Mucosa of descending colon (tissue), 3 donors: ENCODE results near the gene SGCD. TPM values are rescaled to one million over a fixed set of nuclear protein-coding genes. Genes with fewer than 3 reads are reported as not detected.

Experiments
- ATAC-seq: fragments of 200-7000 bp; cut with Tn5 transposase; one replicate; pipeline ENCODE4 v1.9.1; 2020; ENCODE audit warnings: mild to moderate bottlenecking, moderate library complexity
- DNase-seq, 3 donors: peaks; one replicate each; pipeline ENCODE4 v3.0.0-alpha.2; 2020
- H3K36me3 ChIP-seq: fragments of 200-600 bp; one replicate; pipeline ENCODE4 v1.8.0; 2021; ENCODE audit warnings: low read depth, mild to moderate bottlenecking
- H3K4me1 ChIP-seq: fragments of 200-600 bp; one replicate; pipeline ENCODE4 v1.8.0; 2021; ENCODE audit warnings: low read depth, mild to moderate bottlenecking
- H3K4me3 ChIP-seq: fragments of 200-600 bp; one replicate; pipeline ENCODE4 v1.8.0; 2021; ENCODE audit warnings: mild to moderate bottlenecking
- H3K9me3 ChIP-seq: fragments of 200-600 bp; one replicate; pipeline ENCODE4 v1.8.0; 2021; ENCODE audit warnings: mild to moderate bottlenecking
- intact Hi-C, 2 donors: fragments of 100-400 bp; cut with DNase I in 1 of 2; cut with micrococcal nuclease in 1 of 2; formaldehyde crosslinking; loops; one replicate each; pipeline versions ENCODE4 v1.11.0 to v1.11.1; 2022; cut with DNase I, micrococcal nuclease
- total RNA-seq, 3 donors: library from RNA; stranded (reverse); fragmentation: NEBNext Ultra II Directional in 2 of 3; extraction: Animal tissue kit (Norgen Biotek cat#: 25700) in 2 of 3; gene quantifications; one replicate each; pipeline versions ENCODE4 v1.2.1 to v1.2.4, GENCODE V29; 2021 to 2023
- TF ChIP-seq, protein P1 (sequence below): fragments of 200-600 bp; IDR thresholded peaks from one replicate; pipeline ENCODE4 v1.8.0; 2022; ENCODE audit warnings: antibody characterized with exemption, mild to moderate bottlenecking
- donor health status: DM: no; HTN: no; CAD: no; lungs with moderate emphysema.
- donor health status: DM: no; HTN: no; CAD: no.
- donor health status: DM: no; HTN: yes; CAD: no.

The SGCD gene
- total RNA-seq, 3 donors from 2014 or later: 1.2 to 7.4 (median 2.0) TPM

DNA sequence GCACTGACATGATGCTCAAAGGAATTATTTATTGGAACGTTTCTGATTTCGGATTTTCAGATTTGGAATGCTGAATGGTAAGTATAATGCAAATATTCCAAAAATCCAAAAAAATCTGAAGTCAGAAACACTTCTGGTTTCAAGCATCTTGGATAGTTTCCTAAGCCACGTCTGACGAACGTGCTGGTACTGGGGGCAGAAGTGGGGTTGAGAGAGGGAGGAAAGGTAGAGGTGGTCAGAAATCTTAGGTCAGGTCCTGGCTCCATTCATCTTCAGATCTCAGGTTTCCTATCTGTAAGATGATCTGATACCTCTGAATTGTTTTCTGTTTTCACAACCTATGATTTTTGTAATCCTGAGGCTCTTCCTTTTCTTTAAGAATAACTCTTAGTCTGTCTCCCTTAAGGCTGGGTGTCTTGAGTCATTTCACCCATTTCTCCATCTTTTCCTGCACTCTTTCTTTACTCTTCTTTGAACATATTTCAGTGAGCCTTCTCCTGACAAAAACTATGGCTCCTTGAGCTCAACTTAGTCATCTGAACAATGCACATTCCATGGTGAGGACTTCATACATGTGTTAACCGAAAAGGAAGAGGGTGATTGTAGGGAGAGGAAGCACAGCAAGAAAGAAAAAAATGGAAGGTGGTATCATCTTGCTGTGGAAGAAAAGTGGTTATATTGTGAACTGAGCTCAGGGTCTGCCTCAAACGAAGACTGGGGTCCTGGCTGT, 3.3 kb downstream of the SGCD start:
- intact Hi-C loops: no loop called here
- TF ChIP-seq, protein P1, sequence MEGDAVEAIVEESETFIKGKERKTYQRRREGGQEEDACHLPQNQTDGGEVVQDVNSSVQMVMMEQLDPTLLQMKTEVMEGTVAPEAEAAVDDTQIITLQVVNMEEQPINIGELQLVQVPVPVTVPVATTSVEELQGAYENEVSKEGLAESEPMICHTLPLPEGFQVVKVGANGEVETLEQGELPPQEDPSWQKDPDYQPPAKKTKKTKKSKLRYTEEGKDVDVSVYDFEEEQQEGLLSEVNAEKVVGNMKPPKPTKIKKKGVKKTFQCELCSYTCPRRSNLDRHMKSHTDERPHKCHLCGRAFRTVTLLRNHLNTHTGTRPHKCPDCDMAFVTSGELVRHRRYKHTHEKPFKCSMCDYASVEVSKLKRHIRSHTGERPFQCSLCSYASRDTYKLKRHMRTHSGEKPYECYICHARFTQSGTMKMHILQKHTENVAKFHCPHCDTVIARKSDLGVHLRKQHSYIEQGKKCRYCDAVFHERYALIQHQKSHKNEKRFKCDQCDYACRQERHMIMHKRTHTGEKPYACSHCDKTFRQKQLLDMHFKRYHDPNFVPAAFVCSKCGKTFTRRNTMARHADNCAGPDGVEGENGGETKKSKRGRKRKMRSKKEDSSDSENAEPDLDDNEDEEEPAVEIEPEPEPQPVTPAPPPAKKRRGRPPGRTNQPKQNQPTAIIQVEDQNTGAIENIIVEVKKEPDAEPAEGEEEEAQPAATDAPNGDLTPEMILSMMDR: no peak
- DNase-seq (no peak), ATAC-seq (no peak)
- H3K4me1 ChIP-seq: no peaks in the 10 kb centered on the region
- H3K36me3 ChIP-seq: no peaks in the 10 kb centered on the region
- H3K4me3 ChIP-seq: no peak overlapping the region
- no peaks in the 10 kb centered on the region for H3K9me3 ChIP-seq

DNA sequence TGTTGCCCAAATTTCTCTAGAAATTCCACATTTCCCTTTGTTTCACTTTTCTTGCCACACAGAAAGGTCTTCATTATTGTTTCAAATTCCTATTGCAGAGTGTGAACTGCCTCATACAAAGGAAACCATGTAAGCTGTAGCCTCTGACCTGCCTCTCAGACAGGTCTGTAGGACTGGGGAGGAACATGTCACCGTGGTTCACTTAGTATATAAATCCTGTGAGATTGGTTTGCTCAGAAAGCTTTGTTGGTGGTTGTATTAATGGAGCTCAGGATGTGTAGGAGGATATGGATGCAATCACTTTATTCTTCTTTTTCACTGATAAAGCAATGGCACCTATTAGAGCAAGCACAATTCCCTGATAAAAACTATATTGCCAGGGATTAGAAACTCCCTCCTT, 4.2 kb downstream of the SGCD start:
- intact Hi-C loops: no loop called here
- TF ChIP-seq, protein P1: no peak
- no peaks in the 10 kb centered on the region for H3K4me1 ChIP-seq

DNA sequence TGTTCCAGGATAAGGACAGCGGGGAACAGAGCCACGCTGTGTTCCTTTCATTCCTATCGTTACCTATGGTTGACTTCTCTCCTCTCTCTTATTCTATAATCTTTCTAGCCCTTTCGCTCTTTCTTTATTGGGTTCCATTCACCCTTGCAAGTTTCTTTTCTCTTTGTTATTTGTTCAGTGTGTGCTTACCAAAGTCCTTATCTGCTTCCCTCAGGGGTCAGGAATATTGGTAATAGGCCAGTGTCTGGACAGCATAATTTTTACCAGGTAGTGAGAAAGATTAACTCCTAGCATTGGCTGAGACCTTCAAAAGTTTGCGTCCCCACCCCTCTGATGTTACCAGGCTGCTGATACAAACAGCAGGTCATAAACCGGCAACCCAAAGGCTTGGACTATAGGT, 4.9 kb downstream of the SGCD start:
- DNase-seq: no peak
- ATAC-seq: no peak
- TF ChIP-seq, protein P1: no peak
- H3K36me3 ChIP-seq: no peaks in the 10 kb centered on the region
- H3K4me1 ChIP-seq: no peaks in the 10 kb centered on the region
- H3K4me3 ChIP-seq: no peak overlapping the region
- no peaks in the 10 kb centered on the region for H3K9me3 ChIP-seq
- intact Hi-C loops: no loop called here

More for the DNA sequence above, 4.2 kb downstream of the SGCD start:
- Histone ChIP-seq H3K9me3 (no peaks in the 10 kb centered on the region), H3K36me3 (no peaks in the 10 kb centered on the region), H3K4me3 (no peak overlapping the region)
- DNase-seq (no peak), ATAC-seq (no peak)

DNA sequence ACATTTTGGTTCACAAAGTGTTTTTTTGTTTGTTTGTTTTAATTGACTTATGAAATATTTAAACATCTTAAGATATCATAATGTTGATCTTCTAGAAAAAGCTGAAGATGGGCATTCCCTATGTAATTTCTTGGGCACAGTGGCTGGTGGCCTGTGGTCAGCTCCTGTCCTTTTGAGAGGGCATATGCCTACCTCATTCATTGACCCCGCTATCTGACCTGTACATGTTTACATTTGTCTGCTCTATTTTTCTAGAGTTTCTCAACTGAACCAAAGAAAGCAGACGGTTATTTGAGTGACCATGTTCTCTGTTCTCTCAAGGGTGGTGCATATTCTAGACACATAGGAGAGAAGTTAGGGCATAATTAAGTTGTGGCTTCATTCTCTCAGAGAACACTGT, 5.3 kb downstream of the SGCD start:
- Histone ChIP-seq H3K9me3 (no peaks in the 10 kb centered on the region), H3K4me3 (no peak overlapping the region), H3K36me3 (no peaks in the 10 kb centered on the region), H3K4me1 (no peaks in the 10 kb centered on the region)
- ATAC-seq (no peak), DNase-seq (no peak)
- intact Hi-C loops: no loop called here
- TF ChIP-seq, protein P1: no peak

- intact Hi-C loops: no loop called here
- ATAC-seq: no peak
- H3K9me3 ChIP-seq: no peaks in the 10 kb centered on the region
- TF ChIP-seq, protein P1: no peak
- no peak for DNase-seq
- H3K4me3 ChIP-seq: no peak overlapping the region
- no peaks in the 10 kb centered on the region for H3K36me3 ChIP-seq
- no peaks in the 10 kb centered on the region for H3K4me1 ChIP-seq
These were observed 12.3 kb downstream of the SGCD start for GRCh38 chr5:156339139-156339841.
